Sigmoid colon (tissue), 7 donors: ENCODE results near the gene GOT1. TPM values are rescaled to one million over a fixed set of nuclear protein-coding genes. Genes with fewer than 3 reads are reported as not detected.

Experiments used
- DNase-seq: peaks from one replicate; pipeline ENCODE4 v3.0.0-alpha.2; 2019
- H3K27ac ChIP-seq, 4 donors: fragments of 200-600 bp; sonication (generic); one replicate each; pipeline ENCODE4 v1.5.1; 2016 to 2019; ENCODE audit warnings: mild to moderate bottlenecking in 1 of 4
- H3K27me3 ChIP-seq, 3 donors: fragments of 200-600 bp; sonication (generic); one replicate each; pipeline ENCODE4 v1.5.1; 2019; ENCODE audit warnings: mild to moderate bottlenecking in 1 of 3
- H3K36me3 ChIP-seq, 4 donors: fragments of 200-600 bp; sonication (generic); one replicate each; pipeline ENCODE4 v1.5.1; 2016 to 2019
- H3K4me1 ChIP-seq, 4 donors: fragments of 200-600 bp; sonication (generic); one replicate each; pipeline ENCODE4 v1.5.1; 2017 to 2019
- H3K4me3 ChIP-seq, 4 donors: fragments of 200-600 bp; sonication (generic); one replicate each; pipeline ENCODE4 v1.5.1; 2017 to 2019; ENCODE audit warnings: mild to moderate bottlenecking in 2 of 4, moderate library complexity in 1 of 4
- H3K9me3 ChIP-seq, 4 donors: fragments of 200-600 bp in 3 of 4; sonication (generic) in 3 of 4; one replicate each; pipeline versions ENCODE4 v1.5.1 to v1.6.1; 2013 to 2019
- CTCF ChIP-seq, 4 experiments: fragments of 450-650 bp in 3 of 4; fragments of 200-600 bp in 1 of 4; IDR thresholded peaks; one replicate each; pipeline ENCODE4 v1.5.1; 2016 to 2019; ENCODE audit warnings: antibody characterized with exemption in 4 of 4, mild to moderate bottlenecking in 3 of 4, moderate library complexity in 2 of 4
- EP300 ChIP-seq, 4 donors: sonication (generic); formaldehyde crosslinking; IDR thresholded peaks; one replicate each; pipeline ENCODE4 v1.6.1; 2017; ENCODE audit warnings: antibody characterized with exemption in 4 of 4
- POLR2A ChIP-seq, 2 donors: fragments of 450-650 bp; IDR thresholded peaks; one replicate each; pipeline ENCODE4 v1.6.1; 2016; ENCODE audit warnings: antibody characterized with exemption in 2 of 2, mild to moderate bottlenecking in 2 of 2, moderate library complexity in 2 of 2
- POLR2AphosphoS5 ChIP-seq, 4 donors: sonication (generic); formaldehyde crosslinking; IDR thresholded peaks; one replicate each; pipeline ENCODE4 v1.6.1; 2017; ENCODE audit warnings: antibody characterized with exemption in 4 of 4
- WGBS, 2 donors: extraction: QIAGEN DNeasy Blood & Tissue Kit; methylation state at CpG; one replicate each; pipeline ENCODE4 v1.1.7; 2013; 5-methylcytosine and 5-hydroxymethylcytosine counted together
- intact Hi-C: fragments of 100-400 bp; cut with DNase I; formaldehyde crosslinking; loops from one replicate; pipeline ENCODE4 v1.15.1; 2023
- polyA plus RNA-seq, 3 donors: library from polyadenylated mRNA; stranded (reverse); fragments of 200-250 nt; gene quantifications; one replicate each; pipeline ENCODE4 v1.2.3, GENCODE V29; 2013
- total RNA-seq, 4 donors: library from RNA; depleted of rRNA; stranded (reverse); fragments of >200 nt; gene quantifications; one replicate each; pipeline ENCODE4 v1.1.0, GENCODE V29; 2016
- donor health status: healthy with polysubstance abuse.
- donor health status: Bipolar disorder and iron deficiency.
- donor health status: healthy.

GOT1 gene
- total RNA-seq (10 to 100 TPM; 13.4 to 29.6 (median 15.4) TPM), polyA plus RNA-seq (10 to 100 TPM; 61.9 to 73.5 (median 64.7) TPM)

DNA sequence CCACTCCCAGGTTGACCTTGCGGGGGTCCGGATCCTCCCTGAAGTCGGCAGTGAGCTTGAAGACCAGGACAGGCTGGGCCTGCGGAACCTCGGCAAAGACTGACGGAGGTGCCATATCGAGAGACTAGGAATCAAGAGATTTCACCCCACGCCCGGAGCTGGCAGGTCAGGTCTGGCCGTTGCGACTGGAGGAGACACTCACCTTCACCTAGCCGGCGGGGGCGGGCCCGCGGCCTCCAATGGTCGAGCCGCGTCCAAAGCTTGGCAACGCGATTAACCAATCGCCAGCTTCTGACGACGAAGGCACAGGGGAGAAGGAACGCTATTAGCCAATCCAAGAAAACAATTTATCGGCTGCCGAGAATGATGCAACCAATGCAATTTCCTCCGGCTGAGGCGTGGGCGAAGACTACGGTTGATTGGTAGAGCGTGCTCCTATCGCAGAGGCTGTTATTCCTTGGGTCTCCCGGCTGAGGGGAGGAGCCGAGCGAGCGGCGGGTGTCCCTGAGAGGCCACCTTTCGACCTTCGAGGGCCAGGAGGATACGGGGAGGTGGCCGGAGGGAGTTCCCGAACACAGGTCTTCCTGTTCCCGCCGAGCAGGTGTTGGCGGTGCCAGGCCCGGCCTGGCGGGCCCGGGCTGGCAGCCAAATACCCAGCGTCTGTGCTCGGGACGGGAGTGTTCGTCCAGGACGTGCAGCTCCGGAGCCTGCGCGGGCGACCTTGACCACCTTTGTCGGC is at the start of gene GOT1:
Gene GOT1 (minus strand): TSS at position 174 of the 739 bp plus-strand sequence. CDS start 59 bp downstream, at position 115.
- peak within 1 kb of the TSS; percentile 63 to 84 (median 72) for H3K4me3 ChIP-seq
- H3K4me1 ChIP-seq, result peaks cover 0 to 52% (median 48%) of the 10 kb centered on the region in 4 donors
- no peaks in the 10 kb centered on the region for H3K27me3 ChIP-seq
- peak within 1 kb of the TSS; percentile 90 to 97 (median 94) for H3K27ac ChIP-seq
- no peaks in the 10 kb centered on the region for H3K9me3 ChIP-seq
- H3K36me3 ChIP-seq, result peaks cover 0 to 7% (median 0%) of the 10 kb centered on the region in 4 donors
- peak in 2 of 4 donors; percentile 34 to 39 for TF ChIP-seq EP300 (IDR thresholded peaks at IDR 0.05)
- TF ChIP-seq POLR2AphosphoS5 (IDR thresholded peaks at IDR 0.05), result peak; percentile 98 to 100 (median 99)
- no peak for TF ChIP-seq CTCF (IDR thresholded peaks at IDR 0.05)
- peak; percentile 95 to 96 for TF ChIP-seq POLR2A (IDR thresholded peaks at IDR 0.05)
- DNase-seq, result peak; percentile 99
- 0% methylated on average over 59 of the region's 59 CpGs for WGBS, 2 donors
- intact Hi-C loops, result loop anchor here (2.0 to 5.0 kb wide), 3 partner anchors 107 to 282 kb away; partner anchors contain the start of gene SLC25A28

DNA sequence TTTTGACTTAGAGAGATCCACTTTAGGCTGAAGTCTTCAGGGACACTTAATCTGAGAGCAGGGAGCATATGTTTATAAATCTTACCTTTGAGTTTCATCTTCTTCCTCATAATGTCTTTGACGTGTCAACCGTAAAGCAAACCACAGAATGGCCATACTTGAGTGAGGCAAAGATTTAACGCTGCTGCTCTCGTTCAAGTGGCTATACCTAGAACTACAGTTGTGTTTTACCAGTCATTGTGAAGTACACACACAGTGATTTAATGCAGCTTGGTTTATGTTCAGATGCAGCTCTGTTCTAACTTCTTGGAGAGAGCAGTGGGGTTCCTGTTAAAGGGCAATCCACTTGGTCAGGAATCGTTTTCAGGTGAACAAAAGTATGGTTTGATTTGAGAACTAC is 39.9 kb upstream of the GOT1 start:
- DNase-seq, result no peak
- TF ChIP-seq CTCF (IDR thresholded peaks at IDR 0.05) (no peak), POLR2AphosphoS5 (IDR thresholded peaks at IDR 0.05) (no peak), EP300 (IDR thresholded peaks at IDR 0.05) (no peak), POLR2A (IDR thresholded peaks at IDR 0.05) (no peak)
- no peaks in the 10 kb centered on the region for H3K9me3 ChIP-seq
- no peaks in the 10 kb centered on the region for H3K27me3 ChIP-seq
- no peak overlapping the region for H3K4me3 ChIP-seq
- H3K27ac ChIP-seq, result no peak overlapping the region
- intact Hi-C loops, result no loop called here
- WGBS, 2 donors, result 52 to 57% methylated on average over 5 of the region's 5 CpGs
- H3K4me1 ChIP-seq, result peaks cover 0 to 13% (median 11%) of the 10 kb centered on the region in 4 donors
- H3K36me3 ChIP-seq, result no peaks in the 10 kb centered on the region

GRCh38 chr10:99467236-99467999 is 37.0 kb upstream of the GOT1 start:
- no peak overlapping the region for H3K4me3 ChIP-seq
- H3K9me3 ChIP-seq, result no peaks in the 10 kb centered on the region
- H3K27ac ChIP-seq, result peak overlapping the region; percentile 29 to 61 (median 54)
- 68 to 70% methylated on average over 14 of the region's 14 CpGs for WGBS, 2 donors
- peaks cover 0 to 13% (median 11%) of the 10 kb centered on the region in 4 donors for H3K4me1 ChIP-seq
- intact Hi-C loops, result no loop called here
- DNase-seq, result no peak
- no peaks in the 10 kb centered on the region for H3K36me3 ChIP-seq
- no peaks in the 10 kb centered on the region for H3K27me3 ChIP-seq
- peak in 1 of 4 donors; percentile 9 for TF ChIP-seq POLR2AphosphoS5 (IDR thresholded peaks at IDR 0.05)
- TF ChIP-seq CTCF (IDR thresholded peaks at IDR 0.05), result no peak

DNA sequence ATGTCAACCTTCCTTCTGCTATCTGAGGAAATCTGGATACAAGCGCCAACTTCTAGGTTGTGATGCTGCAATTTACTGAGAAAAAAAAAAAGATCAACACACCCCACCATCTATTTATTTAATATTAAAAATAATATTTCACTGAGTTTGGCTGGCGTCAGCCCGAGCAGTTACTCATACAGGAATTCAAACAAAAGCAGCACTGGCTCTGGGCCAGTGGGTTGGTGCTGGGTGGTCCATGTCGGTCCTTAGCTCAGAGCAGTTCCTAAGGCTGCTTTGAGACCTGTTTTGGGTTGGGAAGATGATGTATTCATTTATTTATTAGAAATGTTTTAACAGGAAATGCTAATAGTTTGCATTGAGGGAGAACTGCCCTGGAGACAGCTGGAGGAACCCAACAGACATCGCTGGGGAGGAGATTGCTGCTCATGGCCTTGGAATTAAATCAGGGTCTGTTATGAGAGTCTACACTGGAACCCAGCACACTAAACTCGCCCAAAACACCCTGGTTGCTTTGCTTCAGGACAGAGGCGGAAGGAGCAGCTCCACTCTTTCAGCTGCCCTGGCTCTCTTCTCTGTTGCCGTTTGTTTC is 36.3 kb upstream of the GOT1 start:
- WGBS, 2 donors, result 70% methylated on average over 8 of the region's 8 CpGs
- no peak for TF ChIP-seq POLR2A (IDR thresholded peaks at IDR 0.05)
- Histone ChIP-seq H3K27ac (peak overlapping the region; percentile 29 to 61 (median 54)), H3K27me3 (no peaks in the 10 kb centered on the region), H3K4me3 (no peak overlapping the region), H3K36me3 (no peaks in the 10 kb centered on the region), H3K4me1 (peaks cover 0 to 13% (median 11%) of the 10 kb centered on the region in 4 donors), H3K9me3 (no peaks in the 10 kb centered on the region)
- intact Hi-C loops, result no loop called here
- peak; percentile 67 for DNase-seq

DNA sequence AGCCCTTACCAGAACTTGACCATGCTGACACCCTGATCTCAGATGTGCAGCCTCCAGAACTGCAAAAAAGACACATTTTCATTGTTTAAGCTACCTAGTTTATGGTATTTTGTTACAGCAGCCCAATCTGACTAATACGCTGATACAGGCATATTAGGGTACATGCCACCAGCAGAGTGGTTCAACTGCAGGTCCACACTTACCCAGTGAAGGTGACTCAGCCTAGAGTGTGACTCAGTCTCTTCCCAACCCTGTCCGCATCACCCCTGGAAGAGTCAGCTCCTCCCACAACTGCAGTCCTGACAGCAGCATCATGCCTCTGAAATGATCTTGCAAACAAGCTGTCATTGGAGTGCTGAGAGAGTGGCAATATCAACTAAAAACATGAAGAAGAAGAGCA is 30.8 kb upstream of the GOT1 start:
- no peak for DNase-seq
- no peak overlapping the region for H3K4me3 ChIP-seq
- intact Hi-C loops, result no loop called here
- no peak overlapping the region for H3K27ac ChIP-seq
- 92% methylated on average over 2 of the region's 2 CpGs for WGBS, 2 donors
- TF ChIP-seq EP300 (IDR thresholded peaks at IDR 0.05), result no peak
- no peak for TF ChIP-seq POLR2AphosphoS5 (IDR thresholded peaks at IDR 0.05)
- TF ChIP-seq POLR2A (IDR thresholded peaks at IDR 0.05), result no peak
- TF ChIP-seq CTCF (IDR thresholded peaks at IDR 0.05), result no peak
- H3K27me3 ChIP-seq, result no peaks in the 10 kb centered on the region
- no peaks in the 10 kb centered on the region for H3K9me3 ChIP-seq
- no peaks in the 10 kb centered on the region for H3K36me3 ChIP-seq
- H3K4me1 ChIP-seq, result peaks cover 0 to 9% (median 0%) of the 10 kb centered on the region in 4 donors
